T-helper 2 cell treated with Interferon-gamma antibody and Interleukin-4, amounts not matched to agents 100 ng/mL and 5 ng/mL, for 36 hours (primary cell): ENCODE results near the gene TNPO3. TPM values are rescaled to one million over a fixed set of nuclear protein-coding genes. Genes with fewer than 3 reads are reported as not detected.

Experiments
- intact Hi-C: fragments of 100-400 bp; cut with micrococcal nuclease; formaldehyde crosslinking; loops from one replicate; pipeline ENCODE4 v1.15.1; 2023
- total RNA-seq: library from RNA; stranded (reverse); gene quantifications from 2 replicates; pipeline ENCODE4 v1.2.3, GENCODE V29; 2022

The TNPO3 gene
- 43.1 and 43.5 TPM in 2 replicates for total RNA-seq

GRCh38 chr7:129054438-129055293 is at the start of gene TNPO3:
Gene TNPO3 (minus strand): TSS chr7:129055111. CDS start chr7:129054770, 341 bp downstream.
- intact Hi-C loops = loop anchor here (1.0 to 2.0 kb wide), 3 partner anchors 36 to 315 kb away; partner anchors contain the start of gene CALU

- intact Hi-C loops = no loop called here
Measured at GRCh38 chr7:129103561-129104324, 48.8 kb upstream of the TNPO3 start.

- intact Hi-C loops = no loop called here
Measured at GRCh38 chr7:129101746-129102145, 46.8 kb upstream of the TNPO3 start.

GRCh38 chr7:129100827-129101166 is 45.9 kb upstream of the TNPO3 start:
- intact Hi-C loops = no loop called here

GRCh38 chr7:129098409-129099084 is 43.6 kb upstream of the TNPO3 start:
- intact Hi-C loops = no loop called here

- intact Hi-C loops = no loop called here
Measured at GRCh38 chr7:129095258-129095657, 40.3 kb upstream of the TNPO3 start.

GRCh38 chr7:129094501-129094900 is 39.6 kb upstream of the TNPO3 start:
- intact Hi-C loops = no loop called here

GRCh38 chr7:129093867-129094456 is 39.1 kb upstream of the TNPO3 start:
- intact Hi-C loops = no loop called here

GRCh38 chr7:129091484-129092002 is 36.6 kb upstream of the TNPO3 start:
- intact Hi-C loops = loop anchor here (1.0 to 2.0 kb wide), 2 partner anchors 37 to 187 kb away; partner anchors contain the start of gene TNPO3

GRCh38 chr7:129090300-129090907 is 35.5 kb upstream of the TNPO3 start:
- intact Hi-C loops = loop anchor here (2.0 kb wide), 1 partner anchor 36 kb away; the partner anchor contains the start of gene TNPO3

- intact Hi-C loops = loop anchor here (2.0 kb wide), 1 partner anchor 35 kb away; the partner anchor contains the start of gene TNPO3
Measured at GRCh38 chr7:129089521-129090212, 34.8 kb upstream of the TNPO3 start.

GRCh38 chr7:129084801-129085551 is 30.1 kb upstream of the TNPO3 start:
- intact Hi-C loops = no loop called here

GRCh38 chr7:129083525-129083924 is 28.6 kb upstream of the TNPO3 start:
- intact Hi-C loops = no loop called here

GRCh38 chr7:129078455-129078854 is 23.5 kb upstream of the TNPO3 start:
- intact Hi-C loops = no loop called here

- intact Hi-C loops = no loop called here
Measured at GRCh38 chr7:129076886-129077285, 22.0 kb upstream of the TNPO3 start.

GRCh38 chr7:129074994-129075393 is 20.1 kb upstream of the TNPO3 start:
- intact Hi-C loops = no loop called here

- intact Hi-C loops = no loop called here
Measured at GRCh38 chr7:129074361-129074871, 19.5 kb upstream of the TNPO3 start.

GRCh38 chr7:129073738-129074137 is 18.8 kb upstream of the TNPO3 start:
- intact Hi-C loops = no loop called here

GRCh38 chr7:129073204-129073603 is 18.3 kb upstream of the TNPO3 start:
- intact Hi-C loops = no loop called here
